H1 (cell line): ENCODE measurements around the gene CDYL. TPM values are rescaled to one million over a fixed set of nuclear protein-coding genes. Genes with fewer than 3 reads are reported as not detected.

Source experiments
- E2F6 ChIP-seq: IDR thresholded peaks from 2 replicates; pipeline ENCODE4 v1.6.1; 2012; ENCODE audit warnings: inconsistent platforms
- EZH2 ChIP-seq: fragments of 200-600 bp; sonication (generic); IDR thresholded peaks from 2 replicates; pipeline ENCODE4 v1.7.1; 2012; ENCODE audit warnings: low read depth, mild to moderate bottlenecking, moderate library complexity, low read length, inconsistent platforms; ENCODE audit not compliant: severe bottlenecking
- HDAC2 ChIP-seq, 2 experiments: fragments of 300-600 bp in 1 of 2; sonication (generic) in 1 of 2; IDR thresholded peaks; 2 replicates each; pipeline ENCODE4 v1.6.1; 2011 to 2012; ENCODE audit warnings: low read depth in 2 of 2, low read length in 2 of 2, mild to moderate bottlenecking in 2 of 2, moderate library complexity in 2 of 2, borderline replicate concordance in 1 of 2, inconsistent platforms in 1 of 2
- RBBP5 ChIP-seq: IDR thresholded peaks from 2 replicates; pipeline ENCODE4 v1.7.1; 2012; ENCODE audit warnings: low read depth, mild to moderate bottlenecking, inconsistent platforms, low read length, moderate library complexity, borderline replicate concordance
- RFX5 ChIP-seq: IDR thresholded peaks from 2 replicates; pipeline ENCODE4 v1.6.1; 2011; ENCODE audit warnings: low read depth, low read length, improper control_type of control experiment, borderline replicate concordance
- RXRA ChIP-seq: IDR thresholded peaks from 2 replicates; pipeline ENCODE4 v1.6.1; 2011; ENCODE audit warnings: low read depth, mild to moderate bottlenecking, low read length, moderate library complexity; ENCODE audit not compliant: insufficient read depth
- polyA plus RNA-seq, 7 experiments: library from polyadenylated mRNA; depleted of rRNA in 3 of 7; stranded (reverse) in 5 of 7; unstranded in 2 of 7; fragments of >200 nt in 5 of 7; fragments of 200-250 nt in 2 of 7; gene quantifications; 1 replicate in 5 of 7; 2 replicates in 1 of 7; 4 replicates in 1 of 7; pipeline versions ENCODE4 v1.2.1 to v1.2.3, GENCODE V29; 2011 to 2013; ENCODE audit warnings: missing spikeins in 2 of 7, mixed read lengths in 2 of 7
- total RNA-seq: library from RNA; stranded (reverse); fragmentation: NEBNext Ultra II Directional; extraction: Animal tissue kit (Norgen Biotek cat#: 25700); gene quantifications from 2 replicates; pipeline ENCODE4 v1.2.1, GENCODE V29; 2021

CDYL gene
- total and polyA plus RNA-seq, 2 of the 8 experiments (the other 6 are each of a cell fraction or from before 2014, with no cell fraction given): 56.4 to 119 TPM

- TF ChIP-seq E2F6 (no peak), RXRA (no peak), EZH2 (no peak), RBBP5 (no peak), HDAC2 (IDR thresholded peaks at IDR 0.05; ENCODE audit: borderline replicate concordance in 1 of 2, low read depth in 2 of 2, low read length in 2 of 2) (no peak), RFX5 (no peak)
Observed at GRCh38 chr6:4812068-4812467, 35.9 kb downstream of the CDYL start (continued).
